Ectodermal cell (in vitro differentiated cells): ENCODE results near the gene AMIGO1. TPM values are rescaled to one million over a fixed set of nuclear protein-coding genes. Genes with fewer than 3 reads are reported as not detected.
A peak's percentile ranks its signal among the peaks of the same experiment; 100 is the strongest.

Experiments used
- H3K27ac ChIP-seq: 2 replicates; pipeline ENCODE4 v1.7.0; 2013; ENCODE audit warnings: mild to moderate bottlenecking, low read depth, low read length; ENCODE audit not compliant: insufficient read depth, poor library complexity, severe bottlenecking
- H3K27me3 ChIP-seq: 2 replicates; pipeline ENCODE4 v1.7.0; 2013; ENCODE audit warnings: mild to moderate bottlenecking, low read length; ENCODE audit not compliant: insufficient read depth, control insufficient read depth, poor library complexity, severe bottlenecking
- H3K36me3 ChIP-seq: one replicate; pipeline ENCODE4 v1.7.0; 2013; ENCODE audit warnings: low read length; ENCODE audit not compliant: control insufficient read depth, insufficient read depth
- H3K4me1 ChIP-seq: one replicate; pipeline ENCODE4 v1.7.0; 2013; ENCODE audit warnings: low read length; ENCODE audit not compliant: control insufficient read depth, insufficient read depth
- H3K4me3 ChIP-seq: 2 replicates; pipeline ENCODE4 v1.7.0; 2013; ENCODE audit warnings: low read depth, low read length, control low read depth; ENCODE audit not compliant: insufficient read depth
- H3K9me3 ChIP-seq: 2 replicates; pipeline ENCODE4 v1.7.0; 2013; ENCODE audit warnings: mild to moderate bottlenecking, low read length, moderate library complexity; ENCODE audit not compliant: control insufficient read depth
- WGBS, 2 experiments: methylation state at CpG; one replicate each; pipeline ENCODE4 v1.1.7; 2013; ENCODE audit warnings: missing lambda C conversion rate in 2 of 2; 5-methylcytosine and 5-hydroxymethylcytosine counted together
- polyA plus RNA-seq, 4 experiments: library from polyadenylated mRNA; stranded (reverse); fragments of 50-300 nt; gene quantifications; one replicate each; pipeline ENCODE4 v1.2.3, GENCODE V29; 2013

Gene AMIGO1
- 6.9 TPM for polyA plus RNA-seq (2013, experiment 1 of 4)
- 6.5 TPM for polyA plus RNA-seq (2013, experiment 2 of 4)
- 5.9 TPM for polyA plus RNA-seq (2013, experiment 3 of 4)
- 6.9 TPM for polyA plus RNA-seq (2013, experiment 4 of 4)

DNA sequence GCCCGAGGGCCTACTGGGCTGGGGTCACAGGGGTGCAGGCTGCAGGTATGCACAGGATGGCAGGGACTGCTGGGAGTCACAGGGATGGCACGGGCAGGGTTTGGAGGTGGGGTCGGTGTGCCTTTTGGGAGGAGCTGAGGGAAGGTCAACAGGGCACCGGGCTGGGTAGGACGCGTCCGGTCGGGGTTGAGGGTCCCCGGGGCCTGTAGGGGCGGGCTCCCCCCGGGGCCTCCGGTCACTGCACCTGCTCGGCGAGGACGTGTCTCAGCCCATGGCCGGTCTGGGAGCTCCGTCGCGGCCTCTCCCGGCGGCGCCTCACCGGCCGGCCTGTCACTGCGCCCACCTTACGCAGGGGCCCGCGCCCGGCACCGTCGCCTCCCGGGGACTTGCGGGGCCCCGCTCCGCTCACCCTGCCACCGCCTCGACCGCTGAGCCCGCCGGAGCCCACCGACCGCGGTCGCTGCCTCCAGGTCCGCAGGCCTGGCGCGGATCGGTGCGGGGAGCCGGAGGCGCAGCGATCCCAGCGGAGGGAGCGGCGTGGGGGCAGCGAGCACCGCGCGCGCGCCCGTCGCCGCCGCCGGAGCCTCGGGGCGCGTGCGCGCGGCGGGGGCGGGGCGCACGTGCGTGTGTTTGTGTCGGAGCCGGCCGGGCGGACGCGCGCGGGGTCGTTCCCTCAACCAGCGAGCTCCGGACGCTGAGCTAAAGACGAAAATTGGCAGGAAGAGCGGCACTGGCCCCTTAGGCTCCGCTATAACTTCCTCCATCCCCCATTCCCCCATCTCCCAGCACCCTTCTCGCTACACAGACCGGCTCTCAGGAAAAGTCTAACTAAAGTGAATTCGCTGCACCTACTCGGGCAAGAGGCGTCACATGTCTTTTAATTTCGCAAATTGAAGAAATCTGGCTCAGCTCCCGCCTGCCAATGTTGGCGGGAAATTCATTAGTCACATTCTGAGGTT lies at the start of gene AMIGO1:
Gene AMIGO1 (minus strand): TSS at position 552 of the 959 bp plus-strand sequence. CDS start 815 bp downstream, outside the sequence.
- Histone ChIP-seq H3K36me3 (no peaks in the 10 kb centered on the region), H3K27ac (no peak within 1 kb of the TSS), H3K4me3 (peak within 1 kb of the TSS; percentile 54), H3K4me1 (peaks cover 11% of the 10 kb centered on the region), H3K27me3 (peaks cover 50% of the 10 kb centered on the region), H3K9me3 (no peaks in the 10 kb centered on the region)
- 1% methylated on average over 100 of the region's 100 CpGs for WGBS, 2 experiments

GRCh38 chr1:109557520-109557919 lies 48.0 kb upstream of the AMIGO1 start:
- Histone ChIP-seq H3K9me3 (no peaks in the 10 kb centered on the region), H3K36me3 (no peaks in the 10 kb centered on the region), H3K4me3 (no peak overlapping the region), H3K4me1 (no peaks in the 10 kb centered on the region), H3K27me3 (no peaks in the 10 kb centered on the region), H3K27ac (no peak overlapping the region)
- WGBS, 2 experiments: 89 to 96% methylated on average over 5 of the region's 5 CpGs

- Histone ChIP-seq H3K4me1 (no peaks in the 10 kb centered on the region), H3K9me3 (no peaks in the 10 kb centered on the region), H3K27me3 (no peaks in the 10 kb centered on the region), H3K27ac (no peak overlapping the region), H3K36me3 (no peaks in the 10 kb centered on the region), H3K4me3 (no peak overlapping the region)
- WGBS, 2 experiments: 89 to 94% methylated on average over 2 of the region's 2 CpGs
Measured at GRCh38 chr1:109556563-109556962, 47.0 kb upstream of the AMIGO1 start.

DNA sequence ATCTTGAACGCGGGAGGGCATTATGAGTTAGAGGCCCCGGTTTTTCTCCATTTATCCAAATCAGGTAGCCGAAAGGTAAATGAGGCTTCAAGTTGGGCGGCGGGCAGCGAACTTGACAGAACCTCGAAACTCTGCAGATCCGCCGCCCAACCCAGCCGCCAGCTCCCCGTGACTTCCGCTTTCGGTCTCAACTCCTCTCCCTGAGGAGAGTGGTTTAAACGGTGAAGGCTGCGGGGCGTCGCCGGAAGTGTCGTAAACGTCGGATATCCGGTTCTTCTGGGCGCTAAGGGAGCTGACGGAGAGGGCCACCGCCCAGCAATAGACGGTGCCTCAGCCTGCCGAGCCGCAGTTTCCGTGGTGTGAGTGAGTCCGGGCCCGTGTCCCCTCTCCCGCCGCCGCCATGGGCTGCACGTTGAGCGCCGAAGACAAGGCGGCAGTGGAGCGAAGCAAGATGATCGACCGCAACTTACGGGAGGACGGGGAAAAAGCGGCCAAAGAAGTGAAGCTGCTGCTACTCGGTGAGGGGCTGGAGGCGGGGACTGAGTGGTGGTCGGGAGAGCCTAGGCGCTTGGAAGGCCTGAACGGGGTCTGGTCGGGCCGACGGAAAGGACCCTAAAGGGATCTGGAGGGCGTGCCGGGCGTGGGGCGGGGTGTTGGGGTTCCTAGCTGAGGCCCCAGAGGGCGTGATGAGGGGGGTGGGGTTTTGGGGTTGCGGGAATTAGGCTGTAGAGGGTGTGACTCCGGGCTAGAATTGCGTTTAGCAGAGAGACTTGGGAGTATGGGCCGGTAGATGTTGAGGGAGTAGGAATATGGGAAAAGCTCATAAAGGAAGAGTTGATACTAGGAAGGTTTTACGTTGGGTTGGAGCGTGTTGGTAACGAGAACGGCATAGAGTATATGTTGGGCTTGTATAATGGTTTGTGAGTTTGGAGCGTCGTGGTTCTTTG lies 39.1 kb upstream of the AMIGO1 start, which contains the start of gene GNAI3:
Gene GNAI3 (plus strand): TSS at position 295 of the 947 bp plus-strand sequence. CDS start 106 bp downstream, at position 401.
- WGBS, 2 experiments: 1% methylated on average over 68 of the region's 68 CpGs
- H3K4me3 ChIP-seq: peak within 1 kb of the TSS; percentile 90

GRCh38 chr1:109547463-109548320 lies 38.2 kb upstream of the AMIGO1 start:
- WGBS, 2 experiments: 21% methylated on average over 22 of the region's 22 CpGs
- Histone ChIP-seq H3K4me1 (peaks cover 8% of the 10 kb centered on the region), H3K36me3 (no peaks in the 10 kb centered on the region), H3K27me3 (no peaks in the 10 kb centered on the region), H3K9me3 (no peaks in the 10 kb centered on the region), H3K4me3 (peak overlapping the region; percentile 90), H3K27ac (peak overlapping the region; percentile 61)

More for the DNA sequence above, 39.1 kb upstream of the AMIGO1 start, which contains the start of gene GNAI3:
- Histone ChIP-seq H3K27ac (peak within 1 kb of the TSS; percentile 61), H3K9me3 (no peaks in the 10 kb centered on the region), H3K36me3 (no peaks in the 10 kb centered on the region), H3K27me3 (no peaks in the 10 kb centered on the region), H3K4me1 (peaks cover 8% of the 10 kb centered on the region)

- Histone ChIP-seq H3K27me3 (no peaks in the 10 kb centered on the region), H3K36me3 (no peaks in the 10 kb centered on the region), H3K4me3 (peak overlapping the region; percentile 5), H3K4me1 (peaks cover 8% of the 10 kb centered on the region), H3K27ac (no peak overlapping the region), H3K9me3 (no peaks in the 10 kb centered on the region)
- 51 to 54% methylated on average over 5 of the region's 5 CpGs for WGBS, 2 experiments
Measured at GRCh38 chr1:109546311-109547109, 37.0 kb upstream of the AMIGO1 start.

DNA sequence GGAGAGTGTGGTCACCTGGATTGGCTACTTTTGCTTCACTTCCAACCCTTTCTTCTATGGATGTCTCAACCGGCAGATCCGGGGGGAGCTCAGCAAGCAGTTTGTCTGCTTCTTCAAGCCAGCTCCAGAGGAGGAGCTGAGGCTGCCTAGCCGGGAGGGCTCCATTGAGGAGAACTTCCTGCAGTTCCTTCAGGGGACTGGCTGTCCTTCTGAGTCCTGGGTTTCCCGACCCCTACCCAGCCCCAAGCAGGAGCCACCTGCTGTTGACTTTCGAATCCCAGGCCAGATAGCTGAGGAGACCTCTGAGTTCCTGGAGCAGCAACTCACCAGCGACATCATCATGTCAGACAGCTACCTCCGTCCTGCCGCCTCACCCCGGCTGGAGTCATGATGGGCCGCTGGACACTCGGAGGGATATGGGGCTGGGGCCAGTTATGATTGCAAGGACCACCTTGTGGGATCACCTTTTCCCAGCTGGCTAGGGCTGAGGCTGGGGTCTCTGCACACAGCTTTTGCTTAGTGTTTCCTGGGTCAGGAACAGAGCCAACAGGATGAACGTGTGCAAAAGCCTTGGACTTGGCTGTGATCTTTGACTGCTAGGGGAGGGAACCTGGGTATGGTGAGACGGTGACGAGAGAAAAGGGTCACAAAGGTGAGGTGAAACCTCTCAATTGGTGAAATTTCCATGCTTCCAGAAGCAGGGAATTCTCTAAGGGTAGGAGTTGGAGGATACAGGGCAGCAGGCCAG lies 34.6 kb upstream of the AMIGO1 start:
- H3K9me3 ChIP-seq: no peaks in the 10 kb centered on the region
- H3K4me1 ChIP-seq: peaks cover 8% of the 10 kb centered on the region
- 86 to 87% methylated on average over 14 of the region's 14 CpGs for WGBS, 2 experiments
- no peak overlapping the region for H3K27ac ChIP-seq
- H3K27me3 ChIP-seq: no peaks in the 10 kb centered on the region
- H3K36me3 ChIP-seq: no peaks in the 10 kb centered on the region
- no peak overlapping the region for H3K4me3 ChIP-seq

DNA sequence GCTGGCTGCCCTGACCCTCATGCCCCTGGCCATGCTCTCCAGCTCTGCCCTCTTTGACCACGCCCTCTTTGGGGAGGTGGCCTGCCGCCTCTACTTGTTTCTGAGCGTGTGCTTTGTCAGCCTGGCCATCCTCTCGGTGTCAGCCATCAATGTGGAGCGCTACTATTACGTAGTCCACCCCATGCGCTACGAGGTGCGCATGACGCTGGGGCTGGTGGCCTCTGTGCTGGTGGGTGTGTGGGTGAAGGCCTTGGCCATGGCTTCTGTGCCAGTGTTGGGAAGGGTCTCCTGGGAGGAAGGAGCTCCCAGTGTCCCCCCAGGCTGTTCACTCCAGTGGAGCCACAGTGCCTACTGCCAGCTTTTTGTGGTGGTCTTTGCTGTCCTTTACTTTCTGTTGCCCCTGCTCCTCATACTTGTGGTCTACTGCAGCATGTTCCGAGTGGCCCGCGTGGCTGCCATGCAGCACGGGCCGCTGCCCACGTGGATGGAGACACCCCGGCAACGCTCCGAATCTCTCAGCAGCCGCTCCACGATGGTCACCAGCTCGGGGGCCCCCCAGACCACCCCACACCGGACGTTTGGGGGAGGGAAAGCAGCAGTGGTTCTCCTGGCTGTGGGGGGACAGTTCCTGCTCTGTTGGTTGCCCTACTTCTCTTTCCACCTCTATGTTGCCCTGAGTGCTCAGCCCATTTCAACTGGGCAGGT lies 33.9 kb upstream of the AMIGO1 start:
- H3K9me3 ChIP-seq: no peaks in the 10 kb centered on the region
- 93 to 94% methylated on average over 24 of the region's 24 CpGs for WGBS, 2 experiments

More for the DNA sequence above, 33.9 kb upstream of the AMIGO1 start:
- no peaks in the 10 kb centered on the region for H3K36me3 ChIP-seq
- H3K4me3 ChIP-seq: no peak overlapping the region
- no peak overlapping the region for H3K27ac ChIP-seq
- H3K4me1 ChIP-seq: peaks cover 8% of the 10 kb centered on the region
- no peaks in the 10 kb centered on the region for H3K27me3 ChIP-seq
